CD4-positive, alpha-beta T cell treated with Interleukin-17A for 1 hour (primary cell): Measurements from ENCODE around the gene SGIP1.

ENCODE experiments used
- DNase-seq: peaks from one replicate; pipeline ENCODE4 v3.0.0-alpha.2; 2020

Gene SGIP1

DNA sequence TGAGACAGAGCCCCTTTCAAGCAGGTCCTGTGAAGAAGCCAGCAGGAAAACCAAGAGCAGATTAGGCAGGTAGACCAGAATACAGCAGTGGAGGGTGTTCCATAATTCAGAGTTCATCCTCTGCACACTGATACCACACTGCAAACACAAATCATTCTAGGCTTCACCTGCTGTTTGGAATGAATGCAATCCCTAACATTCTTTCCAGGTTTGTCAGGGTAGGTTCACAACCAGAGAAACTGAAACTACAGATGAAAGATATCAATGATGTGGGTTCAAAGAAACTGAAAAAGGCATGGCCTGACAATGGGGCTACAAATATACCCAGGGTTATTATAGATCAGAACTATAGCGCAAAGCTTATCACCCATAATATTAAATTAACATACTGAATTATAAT is 8.9 kb upstream of the SGIP1 start:
- DNase-seq, result no peak

DNA sequence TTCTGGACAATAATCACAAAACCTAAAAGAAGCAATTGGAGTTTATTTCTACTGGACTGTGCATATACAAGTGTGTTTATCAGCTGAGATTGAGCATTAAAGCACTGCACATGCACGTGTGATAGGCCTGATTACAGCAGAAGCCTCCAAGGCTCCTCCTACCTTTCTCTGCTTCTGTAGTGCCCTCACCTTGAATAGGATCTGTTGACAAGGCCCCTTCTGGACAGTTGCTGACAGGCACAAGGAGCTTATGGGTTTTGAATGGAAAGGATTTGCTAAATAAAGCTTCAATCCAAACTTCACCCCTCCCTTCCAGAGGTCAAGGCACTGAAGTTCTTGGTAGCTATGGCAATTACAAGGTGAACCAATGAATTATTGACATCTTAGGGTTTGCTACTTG is 7.9 kb upstream of the SGIP1 start:
- DNase-seq, result no peak

DNA sequence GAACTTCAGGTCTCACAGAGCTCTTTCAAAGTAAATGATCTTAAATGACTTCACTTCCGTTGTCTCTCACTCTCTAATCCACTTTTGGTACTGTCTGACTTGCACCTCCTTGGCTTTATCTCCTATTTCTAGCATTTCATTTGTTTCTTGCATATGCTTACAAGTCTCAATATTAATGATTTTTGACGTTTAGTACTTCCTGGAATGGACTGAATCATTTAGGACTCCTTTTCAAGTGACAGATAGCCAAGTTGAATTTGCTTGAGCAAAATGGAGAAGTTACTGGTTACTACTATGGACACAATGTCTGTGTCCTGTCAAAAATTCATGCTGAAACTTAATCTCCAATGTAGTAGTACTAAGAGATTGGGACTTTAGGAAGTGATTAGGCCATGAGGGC is 7.0 kb upstream of the SGIP1 start:
- DNase-seq, result no peak

DNA sequence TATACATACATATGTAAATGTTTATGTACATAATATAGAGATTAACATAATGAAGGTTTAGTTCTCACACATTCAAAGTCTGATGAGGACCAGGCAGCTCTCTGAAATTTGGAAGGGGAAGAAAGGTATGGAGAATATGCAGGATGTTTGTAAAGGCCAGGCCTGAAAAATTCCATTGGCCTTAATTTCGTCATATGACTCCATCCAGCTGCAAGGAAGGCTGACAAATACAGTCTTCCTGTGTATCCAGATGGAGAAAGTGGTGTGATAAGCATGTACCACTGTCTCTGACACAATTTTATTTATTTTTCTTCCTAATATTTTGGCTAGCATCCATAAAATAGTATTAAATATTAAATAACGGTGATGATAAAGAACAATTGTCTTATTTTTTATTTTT is 6.3 kb upstream of the SGIP1 start:
- no peak for DNase-seq

DNA sequence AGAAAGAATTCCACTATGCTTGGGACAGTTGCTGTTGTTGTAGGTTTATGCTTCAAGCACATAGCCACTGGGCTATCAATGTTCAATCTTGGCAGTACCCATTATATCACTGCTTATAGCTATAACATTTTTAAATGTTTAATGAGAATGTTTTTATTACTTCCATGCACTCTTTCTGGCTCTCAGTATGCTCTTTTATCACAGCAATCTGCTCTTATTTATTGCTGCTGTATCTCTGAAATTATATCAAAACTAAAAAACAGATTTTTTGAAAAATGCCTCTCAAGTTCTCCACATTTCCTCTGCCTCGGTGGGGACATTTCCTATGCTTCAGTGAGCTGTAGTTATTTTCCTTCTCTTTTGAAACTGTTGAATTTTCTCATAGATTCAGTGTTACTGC is 5.4 kb upstream of the SGIP1 start:
- DNase-seq, result no peak

DNA sequence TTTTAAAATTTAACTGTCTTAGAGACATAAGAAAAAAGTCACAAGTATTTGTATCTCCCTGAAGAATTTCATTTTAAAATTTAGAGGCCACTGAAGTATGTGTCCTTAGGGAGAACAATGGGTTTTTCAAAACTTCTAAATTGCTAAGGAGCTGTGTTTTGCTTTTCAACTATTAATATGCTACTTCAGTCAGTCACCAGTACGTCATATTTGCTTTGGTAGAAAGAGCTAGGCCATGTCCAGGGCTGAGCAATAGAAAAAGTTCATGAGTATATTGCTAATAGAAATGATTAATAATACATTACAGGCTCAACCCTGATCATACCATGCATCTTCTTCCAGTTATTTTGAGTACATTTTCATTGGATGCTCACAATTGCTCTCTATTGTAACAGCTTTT is 1.7 kb upstream of the SGIP1 start:
- no peak for DNase-seq

DNA sequence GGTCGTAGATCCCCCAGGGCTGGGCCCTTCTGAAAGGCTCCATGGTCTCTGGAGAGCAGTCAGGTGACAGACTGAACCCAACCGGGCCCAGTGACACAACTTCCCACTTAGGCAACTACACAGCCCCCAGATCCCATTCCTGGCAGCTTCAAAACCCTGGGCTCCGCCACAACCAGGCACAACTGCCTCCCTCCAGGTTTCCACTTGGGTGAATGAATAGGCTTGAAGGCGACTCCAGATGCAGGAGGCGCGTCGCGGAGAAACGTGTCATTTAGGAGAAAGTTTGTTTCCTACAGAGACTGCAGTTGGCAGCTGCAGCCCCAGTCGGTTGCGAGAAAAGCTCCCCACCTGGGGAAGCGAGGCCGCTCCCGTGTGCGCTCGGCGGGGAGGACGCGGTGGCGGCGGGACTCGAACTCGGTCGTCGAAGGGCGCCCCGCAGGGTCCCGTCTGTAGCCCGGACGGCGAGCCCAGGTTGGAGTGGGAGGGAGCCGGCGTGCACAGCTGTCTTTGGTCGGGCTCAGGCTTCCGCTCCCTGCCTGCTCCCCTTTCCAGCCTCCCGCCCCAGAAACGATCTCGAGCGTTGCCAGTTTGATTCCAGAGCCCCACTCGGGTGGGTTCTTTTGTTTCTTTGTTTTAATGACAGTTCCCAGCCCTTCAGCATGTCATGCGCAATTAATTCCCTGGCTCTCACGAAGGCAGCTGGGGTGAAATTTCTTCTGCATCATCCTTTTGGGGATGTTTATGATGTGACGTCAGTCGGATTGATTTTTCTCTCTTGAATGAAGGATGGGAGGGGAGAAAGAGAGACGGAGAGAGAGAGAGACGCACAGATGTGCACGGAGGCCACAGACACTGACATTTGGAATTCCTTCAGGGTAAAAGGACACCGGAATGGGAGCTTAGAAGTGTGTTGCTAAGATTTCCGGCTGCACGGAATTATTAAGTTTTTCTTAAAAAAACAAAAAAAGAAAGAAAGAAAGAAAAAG is 862 bp upstream of the SGIP1 start:
- no peak for DNase-seq

DNA sequence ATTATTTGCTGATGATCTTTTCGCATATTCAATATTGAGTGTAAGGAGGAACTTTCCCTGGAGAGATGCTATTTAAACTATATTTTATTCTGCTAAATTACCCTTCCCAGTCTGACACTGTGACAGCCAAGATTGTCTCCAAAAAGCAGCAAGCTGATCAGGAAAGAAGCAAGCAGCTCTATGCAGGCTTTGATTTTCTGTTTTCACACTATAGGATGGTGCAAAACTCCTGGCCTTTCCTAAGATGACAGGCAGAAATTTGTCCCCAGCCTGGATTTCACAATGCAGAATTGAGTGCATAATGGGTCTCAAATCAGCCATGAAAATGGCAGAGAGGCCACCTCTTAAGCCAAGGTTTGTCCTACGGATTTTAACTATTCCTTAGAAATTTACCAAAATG is 1.1 kb downstream of the SGIP1 start:
- DNase-seq, result no peak

DNA sequence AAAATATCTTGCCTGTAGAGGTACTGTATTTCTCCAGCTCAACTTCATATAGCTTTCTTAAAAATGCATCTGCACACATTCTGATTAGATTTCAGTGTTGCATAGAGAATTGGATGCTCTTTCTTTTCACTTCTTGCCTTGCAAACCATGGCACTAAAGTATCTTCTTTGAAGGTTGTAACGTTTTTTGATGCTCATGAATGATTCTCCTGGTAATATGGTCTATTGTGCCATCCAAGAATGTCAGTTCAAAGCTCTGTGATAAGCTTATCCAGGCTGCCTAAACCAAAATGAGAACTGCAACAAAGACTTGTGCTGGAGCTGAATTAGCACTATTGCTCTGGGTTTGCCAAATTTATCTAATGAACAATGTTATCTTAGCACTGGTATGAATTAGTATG is 1.9 kb downstream of the SGIP1 start:
- DNase-seq, result no peak

DNA sequence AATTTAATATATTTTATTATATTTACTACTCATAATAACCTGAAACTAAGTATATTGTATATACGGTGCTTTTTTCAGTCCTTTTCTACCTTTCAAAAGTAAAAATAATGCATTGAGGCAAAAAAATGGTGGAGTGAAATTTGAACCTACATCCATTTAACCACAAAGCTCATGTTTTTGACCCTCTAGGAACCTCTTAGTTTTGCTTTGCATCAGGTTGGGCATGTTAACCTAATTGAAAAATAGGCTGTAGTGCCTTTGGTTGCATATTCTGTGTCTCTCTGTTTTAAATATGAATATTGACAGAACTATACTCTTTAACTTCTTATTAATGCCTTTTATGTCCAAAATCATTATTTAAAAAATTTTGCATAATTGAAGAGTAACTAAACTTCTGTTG is 3.8 kb downstream of the SGIP1 start:
- DNase-seq, result no peak

DNA sequence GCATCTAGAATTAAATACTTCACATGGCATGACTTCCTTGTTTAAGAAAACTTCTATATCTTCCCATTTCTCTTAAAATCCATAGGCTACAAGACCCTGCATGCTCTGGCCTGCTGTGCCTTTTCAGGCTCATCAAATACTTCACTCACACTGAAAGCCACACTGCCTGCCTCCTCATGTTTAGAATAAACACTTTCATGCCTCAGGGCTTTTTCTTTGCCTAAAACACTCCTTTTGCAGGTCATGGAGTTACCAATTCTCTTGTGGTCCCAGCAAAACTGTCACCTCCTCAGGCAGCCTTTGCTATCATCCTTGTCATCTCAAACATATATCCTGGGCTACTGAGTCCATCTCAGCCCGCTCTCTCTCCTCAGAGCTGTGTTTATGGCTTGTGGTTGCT is 5.5 kb downstream of the SGIP1 start:
- no peak for DNase-seq

DNA sequence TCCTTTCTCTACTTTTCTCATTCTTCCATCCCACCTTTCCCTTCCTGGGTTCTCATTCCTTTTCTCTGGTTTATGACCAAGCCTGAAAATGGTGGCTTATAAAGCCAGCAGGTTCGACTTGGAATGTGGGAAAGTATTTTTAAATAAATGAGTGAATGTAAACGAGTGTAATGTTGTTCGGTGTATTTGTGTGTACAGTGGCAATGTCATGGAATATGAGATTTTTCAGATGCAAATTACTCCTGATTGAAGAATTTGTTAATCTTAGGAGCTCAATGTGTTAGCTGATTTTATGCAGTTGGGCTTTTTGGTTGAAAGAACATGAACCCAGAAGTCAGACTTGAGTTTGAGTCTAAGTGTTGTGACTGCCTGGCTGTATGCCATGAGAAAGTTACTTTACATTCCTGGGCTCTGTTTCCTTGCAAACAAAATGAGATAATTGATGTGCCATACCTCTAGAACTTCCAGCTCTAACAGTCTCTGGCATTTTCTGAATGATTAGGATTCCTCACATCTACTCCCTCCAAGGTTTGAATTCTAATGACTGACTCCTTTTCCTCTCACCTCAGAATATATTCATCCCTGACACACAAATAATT is 6.6 kb downstream of the SGIP1 start:
- no peak for DNase-seq

DNA sequence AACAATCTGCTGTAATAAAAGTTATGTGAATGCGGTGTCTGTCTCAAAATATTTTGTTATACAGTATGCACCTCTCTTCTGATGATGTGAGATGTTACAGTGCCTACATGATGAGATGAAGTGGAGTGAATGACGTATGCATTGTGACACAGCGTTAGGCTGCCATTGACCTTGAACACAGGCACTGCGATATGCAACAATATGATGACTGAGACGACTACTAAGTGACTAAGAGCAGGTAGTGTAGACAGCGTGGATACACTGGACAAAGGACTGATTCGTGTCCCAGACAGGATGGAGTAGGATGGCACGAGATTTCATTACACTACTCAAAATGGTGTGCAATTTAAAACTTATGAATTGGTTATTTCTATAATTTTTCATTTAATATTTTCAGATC is 8.4 kb downstream of the SGIP1 start:
- no peak for DNase-seq

DNA sequence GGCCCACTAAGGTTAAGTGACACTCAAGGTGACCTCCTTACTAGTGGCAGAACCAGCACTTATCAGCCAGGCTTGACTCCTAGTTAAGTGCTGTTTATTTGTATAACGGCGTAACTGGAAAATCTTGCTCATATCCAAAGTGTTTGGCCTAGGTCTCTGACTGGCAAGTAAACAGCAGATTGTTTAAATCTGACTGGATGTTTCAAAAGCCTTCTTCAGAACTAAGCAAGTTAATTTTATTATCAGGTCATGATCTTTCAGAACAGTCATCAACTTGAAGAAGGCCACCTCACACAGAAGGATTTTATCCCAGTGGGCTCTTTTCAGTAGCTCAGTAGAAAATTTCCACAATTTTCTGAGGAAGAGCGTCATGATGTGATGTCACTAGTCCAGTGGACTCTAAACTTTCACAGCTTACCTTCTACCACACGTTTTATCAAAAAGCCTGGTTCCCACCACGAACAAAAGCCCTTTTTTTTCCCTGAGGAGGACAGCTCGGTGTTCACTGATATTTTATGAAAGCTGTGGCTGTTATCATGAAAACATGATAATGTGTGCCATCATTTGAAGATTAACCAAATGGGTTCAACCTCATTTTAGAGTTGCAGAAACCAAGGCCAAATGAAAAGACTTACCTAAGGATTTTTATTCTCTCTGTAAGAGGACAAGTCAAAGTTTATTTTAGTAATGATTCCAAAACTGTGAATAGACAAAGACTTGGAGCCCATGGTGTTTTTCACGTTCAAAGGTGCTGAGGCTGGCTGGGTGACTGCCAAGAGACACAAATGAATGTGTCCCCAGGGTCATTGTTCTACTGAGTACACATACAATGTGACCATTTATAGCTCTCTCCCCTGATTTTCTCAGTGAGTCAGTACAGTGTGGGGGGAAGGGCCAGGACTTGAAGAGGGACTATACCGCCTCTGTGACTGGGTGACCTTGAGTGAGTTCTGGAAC is 9.1 kb downstream of the SGIP1 start:
- no peak for DNase-seq

DNA sequence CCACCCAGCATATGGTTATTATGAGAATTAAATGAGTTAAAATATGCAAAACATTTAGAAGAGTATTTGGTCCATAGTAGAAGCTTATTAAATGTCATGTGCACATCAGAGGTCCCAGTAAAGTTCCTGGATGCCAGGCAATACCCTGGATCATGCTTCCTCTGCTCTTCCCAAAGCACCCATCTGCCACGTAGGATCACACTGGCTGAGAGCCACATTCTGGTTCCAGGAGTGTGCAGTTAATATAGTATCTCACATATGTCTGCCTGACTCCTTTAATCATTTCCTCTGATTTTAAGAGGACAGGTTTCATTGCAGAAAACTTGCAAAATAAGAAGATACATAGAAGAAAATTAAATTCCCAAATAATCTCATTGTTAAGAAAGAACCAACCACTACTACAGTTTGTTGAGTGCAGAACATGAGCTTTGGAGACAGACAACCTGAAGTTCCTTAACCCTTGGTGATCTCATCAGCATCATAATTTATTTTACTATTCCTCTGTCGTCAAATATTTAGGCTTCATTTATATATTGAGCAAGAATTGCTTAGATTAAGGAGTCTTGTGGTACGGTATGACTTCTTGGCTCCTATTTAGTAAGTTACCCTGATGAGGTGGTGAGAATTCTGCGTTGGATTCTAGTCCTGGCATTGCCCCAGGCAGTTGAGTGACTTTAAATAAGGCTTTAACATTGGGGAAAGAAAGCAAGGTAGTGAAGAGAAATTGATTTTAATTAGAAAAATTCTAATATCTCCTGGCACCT is 12.3 kb downstream of the SGIP1 start:
- no peak for DNase-seq

DNA sequence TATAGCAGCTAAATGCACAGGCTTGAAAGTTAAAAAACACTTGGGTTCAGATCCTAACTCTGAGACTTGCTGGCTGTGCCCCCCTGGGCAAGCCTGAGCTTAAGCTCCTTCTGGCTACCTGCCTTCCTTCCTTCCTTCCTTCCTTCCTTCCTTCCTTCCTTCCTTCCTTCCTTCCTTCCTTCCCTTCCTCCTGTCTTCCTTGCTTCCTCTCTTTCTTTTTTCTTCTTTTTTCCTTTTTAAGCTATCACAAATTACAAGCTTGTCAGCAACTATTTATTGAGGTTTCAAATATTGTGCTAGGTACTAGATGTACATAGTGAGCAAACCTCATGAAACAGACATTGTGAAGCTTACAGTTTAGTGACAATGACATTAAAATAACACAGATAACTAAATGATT is 15.1 kb downstream of the SGIP1 start:
- DNase-seq, result no peak

DNA sequence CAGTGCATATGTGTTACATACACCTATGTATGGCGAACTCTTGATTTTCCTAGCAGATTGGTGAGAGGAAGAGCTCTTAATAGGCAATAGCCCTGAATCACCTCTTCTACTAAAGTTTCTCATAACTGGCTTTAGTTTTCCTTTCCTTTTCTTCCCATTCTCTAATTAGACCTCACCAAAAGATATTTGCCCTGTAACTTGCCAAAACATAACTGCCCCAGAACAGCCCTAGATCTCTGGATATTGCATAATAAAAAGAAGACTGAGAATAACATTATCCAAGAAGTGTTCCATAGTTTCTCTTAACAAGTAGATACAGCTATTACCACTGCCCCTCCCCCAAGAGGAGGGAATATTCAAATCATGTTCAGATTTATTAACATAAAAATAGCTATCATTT is 16.3 kb downstream of the SGIP1 start:
- no peak for DNase-seq

DNA sequence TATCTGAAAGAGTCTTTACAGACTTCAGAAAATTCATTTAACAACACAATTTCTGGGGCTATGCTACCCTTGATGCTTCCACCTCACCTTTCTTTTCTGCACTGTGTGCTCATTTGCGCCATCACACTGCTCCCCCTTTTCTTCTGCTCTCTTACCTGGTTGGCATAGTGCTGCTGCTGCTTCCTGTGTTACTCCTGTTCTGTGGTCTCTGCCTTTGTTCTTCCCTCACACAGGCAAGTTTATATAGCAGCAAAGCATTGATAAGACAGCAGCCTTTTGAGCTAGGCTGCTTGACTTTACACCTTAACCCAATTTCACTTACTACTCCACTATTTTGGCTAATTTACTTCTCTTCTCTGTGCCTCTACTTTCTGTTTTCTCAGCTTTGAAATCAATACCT is 18.3 kb downstream of the SGIP1 start:
- DNase-seq, result no peak

DNA sequence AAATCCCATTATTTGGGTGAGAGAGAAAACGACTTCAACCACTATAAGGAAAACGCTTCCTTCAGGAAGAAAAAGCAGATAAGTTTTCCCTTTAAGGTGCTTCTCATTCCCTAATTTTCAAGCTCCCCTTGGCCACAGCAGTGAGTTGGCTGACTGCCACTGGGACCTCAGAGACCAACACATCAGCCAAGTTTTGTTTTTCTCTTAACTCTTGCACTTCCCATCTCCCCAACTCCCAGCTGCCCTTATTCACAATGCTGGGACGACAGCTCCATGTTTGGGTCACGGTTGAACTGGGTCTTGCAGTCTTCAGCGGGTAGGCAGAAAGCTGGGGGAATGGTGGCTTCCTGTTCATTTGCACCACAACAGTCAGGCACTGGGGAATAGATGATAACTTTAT is 18.9 kb downstream of the SGIP1 start:
- no peak for DNase-seq

DNA sequence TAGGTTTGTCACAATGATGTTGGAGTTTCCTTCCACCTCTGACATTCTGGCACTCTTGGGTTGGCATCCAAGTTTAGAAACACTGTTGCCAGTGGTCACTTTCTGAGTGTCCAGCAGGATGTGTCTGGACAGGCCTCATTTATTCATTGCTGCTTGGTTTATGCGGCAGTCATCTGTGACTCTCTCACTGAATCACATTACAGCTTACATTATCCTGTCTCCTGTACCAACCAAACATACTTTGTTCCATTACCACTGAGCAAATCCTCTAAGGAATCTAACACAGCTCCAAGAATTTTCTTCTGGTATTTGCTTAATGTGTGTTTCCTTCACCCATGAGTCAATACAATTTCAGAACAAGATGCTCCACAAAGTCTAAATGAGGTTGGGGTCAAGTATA is 19.9 kb downstream of the SGIP1 start:
- DNase-seq, result no peak

DNA sequence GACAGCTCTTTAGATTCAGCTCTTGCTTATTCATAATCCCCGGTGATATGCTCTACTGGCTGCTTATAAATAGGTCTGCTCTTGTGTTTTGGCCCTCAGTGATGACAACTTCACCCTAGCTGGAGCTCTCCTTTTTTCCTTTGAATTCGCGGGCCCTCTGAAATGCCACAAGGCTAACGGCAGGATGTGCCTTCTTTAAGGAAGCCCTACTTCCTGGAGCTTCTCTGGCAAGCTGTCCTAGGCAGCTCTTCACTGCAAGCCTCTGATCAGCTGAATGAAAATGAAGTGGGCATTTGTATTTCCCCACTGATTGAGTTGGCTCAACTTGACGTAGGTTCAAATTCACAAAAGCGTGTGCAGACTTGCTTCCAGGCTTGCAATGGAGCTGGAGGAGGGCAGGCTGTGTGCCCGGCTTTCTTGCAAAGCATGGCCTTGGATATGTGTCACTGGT is 22.2 kb downstream of the SGIP1 start:
- no peak for DNase-seq

DNA sequence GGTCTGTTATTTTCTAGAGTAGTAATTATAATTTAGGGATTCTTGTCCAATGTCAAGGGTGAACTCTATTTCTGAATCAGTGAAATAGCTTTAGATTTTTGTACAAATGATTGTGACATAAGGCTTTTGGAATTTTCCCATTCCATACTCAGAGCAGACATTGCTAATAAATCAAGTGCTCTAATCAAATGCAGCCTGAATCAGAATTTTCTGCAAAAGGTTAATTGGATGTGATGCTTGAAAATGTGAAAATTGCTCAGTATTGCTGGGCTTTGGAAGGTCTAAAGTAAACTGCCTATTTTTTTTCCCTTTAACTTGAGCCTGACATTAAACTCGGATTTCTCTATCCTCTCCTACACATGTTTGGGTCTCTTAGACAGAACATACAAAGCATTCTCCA is 23.2 kb downstream of the SGIP1 start:
- DNase-seq, result no peak

DNA sequence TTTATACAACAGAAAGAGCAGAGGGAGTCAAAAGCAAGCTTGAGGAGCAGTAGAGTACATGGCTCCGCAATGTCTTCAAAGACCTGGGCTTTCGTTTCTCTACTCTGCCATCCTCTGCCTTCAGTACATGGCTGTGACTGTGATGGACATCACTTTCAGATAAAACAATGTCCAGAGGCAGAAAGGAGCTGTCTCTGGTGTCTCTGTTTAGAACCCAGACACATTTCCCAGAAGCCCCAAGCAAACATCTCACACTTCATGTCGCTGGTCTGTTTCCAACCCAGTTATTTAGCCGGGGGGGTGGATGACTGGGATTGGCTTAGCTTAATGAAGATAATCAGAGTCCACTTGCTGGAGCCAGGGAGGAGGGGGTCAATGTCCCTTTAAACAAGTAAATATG is 25.6 kb downstream of the SGIP1 start:
- no peak for DNase-seq
